Adrenal gland (tissue), 5 donors: ENCODE measurements around the gene OSCAR.

Experiments
- POLR2A ChIP-seq, 2 donors: fragments of 450-650 bp; IDR thresholded peaks; one replicate each; pipeline ENCODE4 v1.6.1; 2017; ENCODE audit warnings: antibody characterized with exemption in 2 of 2, mild to moderate bottlenecking in 2 of 2, moderate library complexity in 1 of 2
- TF ChIP-seq, protein P1 (sequence below), 6 experiments: fragments of 450-650 bp in 4 of 6; fragments of 200-600 bp in 2 of 6; sonication (generic) in 1 of 6; IDR thresholded peaks; 1 replicate in 5 of 6; 2 replicates in 1 of 6; pipeline versions ENCODE4 v1.5.1 to v1.8.0; 2016 to 2021; ENCODE audit warnings: antibody characterized with exemption in 6 of 6, mild to moderate bottlenecking in 2 of 6, moderate library complexity in 1 of 6
- donor health status: DM: no; HTN: no; CAD: no.

DNA sequence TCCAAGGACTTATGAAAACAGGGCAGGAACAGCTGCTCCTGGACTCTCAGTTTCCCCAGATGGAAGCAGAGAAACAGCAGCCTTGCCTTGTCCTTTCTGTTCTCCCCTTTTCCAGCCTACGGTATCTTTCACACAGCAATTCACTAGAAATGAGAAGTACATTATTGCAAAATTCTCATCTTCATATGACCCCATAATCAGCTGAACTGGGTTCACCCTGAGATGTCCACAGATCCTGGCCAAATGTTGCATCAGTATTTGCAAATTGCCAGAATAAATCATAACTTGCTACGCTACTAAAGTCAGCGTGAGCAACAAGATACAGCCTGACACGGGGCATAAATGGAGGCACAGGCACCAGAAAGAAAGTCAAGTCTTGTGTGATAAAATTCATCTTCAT is 53.0 kb downstream of the OSCAR start:
- TF ChIP-seq, protein P1, sequence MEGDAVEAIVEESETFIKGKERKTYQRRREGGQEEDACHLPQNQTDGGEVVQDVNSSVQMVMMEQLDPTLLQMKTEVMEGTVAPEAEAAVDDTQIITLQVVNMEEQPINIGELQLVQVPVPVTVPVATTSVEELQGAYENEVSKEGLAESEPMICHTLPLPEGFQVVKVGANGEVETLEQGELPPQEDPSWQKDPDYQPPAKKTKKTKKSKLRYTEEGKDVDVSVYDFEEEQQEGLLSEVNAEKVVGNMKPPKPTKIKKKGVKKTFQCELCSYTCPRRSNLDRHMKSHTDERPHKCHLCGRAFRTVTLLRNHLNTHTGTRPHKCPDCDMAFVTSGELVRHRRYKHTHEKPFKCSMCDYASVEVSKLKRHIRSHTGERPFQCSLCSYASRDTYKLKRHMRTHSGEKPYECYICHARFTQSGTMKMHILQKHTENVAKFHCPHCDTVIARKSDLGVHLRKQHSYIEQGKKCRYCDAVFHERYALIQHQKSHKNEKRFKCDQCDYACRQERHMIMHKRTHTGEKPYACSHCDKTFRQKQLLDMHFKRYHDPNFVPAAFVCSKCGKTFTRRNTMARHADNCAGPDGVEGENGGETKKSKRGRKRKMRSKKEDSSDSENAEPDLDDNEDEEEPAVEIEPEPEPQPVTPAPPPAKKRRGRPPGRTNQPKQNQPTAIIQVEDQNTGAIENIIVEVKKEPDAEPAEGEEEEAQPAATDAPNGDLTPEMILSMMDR (IDR thresholded peaks at IDR 0.05): no peak
- no peak for TF ChIP-seq POLR2A (IDR thresholded peaks at IDR 0.05)
